Loucy (cell line): ENCODE data around the gene GJC1.
"Not testable (repeated sequence)": the region's sequence is repeated elsewhere in the genome, so short reads cannot be mapped to it uniquely, and the experiment has no call there.

ENCODE experiments used
- H2AFZ ChIP-seq: fragments of 200-600 bp; sonication (generic); 2 replicates; pipeline ENCODE4 v1.6.0; 2016; ENCODE audit warnings: antibody characterized with exemption, mild to moderate bottlenecking, low read length, moderate library complexity
- H3F3A ChIP-seq: fragments of 200-600 bp; 2 replicates; pipeline ENCODE4 v1.6.0; 2016; ENCODE audit warnings: antibody characterized with exemption, low read depth, mild to moderate bottlenecking
- H3K27me3 ChIP-seq: fragments of 200-600 bp; sonication (generic); 2 replicates; pipeline ENCODE4 v1.6.1; 2014; ENCODE audit warnings: low read length, mild to moderate bottlenecking; ENCODE audit not compliant: insufficient read depth, poor library complexity, severe bottlenecking
- H3K36me3 ChIP-seq: fragments of 200-600 bp; sonication (generic); 2 replicates; pipeline ENCODE4 v1.6.1; 2016; ENCODE audit warnings: low read length; ENCODE audit not compliant: insufficient read depth
- H3K4me1 ChIP-seq: fragments of 200-600 bp; sonication (generic); 2 replicates; pipeline ENCODE4 v1.5.1; 2014; ENCODE audit warnings: low read length, mild to moderate bottlenecking; ENCODE audit not compliant: insufficient read depth, poor library complexity, severe bottlenecking
- H3K4me2 ChIP-seq: fragments of 200-600 bp; sonication (generic); 2 replicates; pipeline ENCODE4 v1.6.0; 2014; ENCODE audit warnings: antibody characterized with exemption, low read length, low read depth, mild to moderate bottlenecking; ENCODE audit not compliant: poor library complexity, severe bottlenecking
- H3K4me3 ChIP-seq: fragments of 200-600 bp; sonication (generic); 2 replicates; pipeline ENCODE4 v1.5.1; 2014; ENCODE audit warnings: low read length, mild to moderate bottlenecking, mixed read lengths; ENCODE audit not compliant: poor library complexity, severe bottlenecking
- H3K79me2 ChIP-seq: fragments of 200-600 bp; sonication (generic); 2 replicates; pipeline ENCODE4 v1.6.1; 2014; ENCODE audit warnings: low read length; ENCODE audit not compliant: insufficient read depth
- H3K9ac ChIP-seq: fragments of 200-600 bp; sonication (generic); 2 replicates; pipeline ENCODE4 v1.6.0; 2014; ENCODE audit warnings: mild to moderate bottlenecking, low read depth, low read length, moderate library complexity; ENCODE audit not compliant: poor library complexity, severe bottlenecking
- H3K9me2 ChIP-seq: fragments of 200-600 bp; sonication (generic); replicated peaks from 2 replicates; pipeline ENCODE4 v1.6.1; 2016; ENCODE audit warnings: low read depth, low read length, mixed read lengths
- H3K9me3 ChIP-seq: fragments of 200-600 bp; sonication (generic); 2 replicates; pipeline ENCODE4 v1.6.1; 2014; ENCODE audit warnings: mild to moderate bottlenecking, antibody characterized with exemption, low read length, low read depth; ENCODE audit not compliant: insufficient read depth
- H4K20me1 ChIP-seq: fragments of 200-600 bp; sonication (generic); 2 replicates; pipeline ENCODE4 v1.6.0; 2014; ENCODE audit warnings: antibody characterized with exemption, low read length, mild to moderate bottlenecking; ENCODE audit not compliant: insufficient read depth, poor library complexity, severe bottlenecking
- EZH2phosphoT487 ChIP-seq: fragments of 200-600 bp; IDR thresholded peaks from 2 replicates; pipeline ENCODE4 v1.6.1; 2018; ENCODE audit warnings: antibody characterized with exemption, mild to moderate bottlenecking, moderate library complexity, borderline replicate concordance
- TF ChIP-seq, protein P1 (sequence below): fragments of 200-600 bp; sonication (generic); conservative IDR thresholded peaks from 2 replicates; pipeline ENCODE4 v1.5.1; 2014; ENCODE audit warnings: mild to moderate bottlenecking, antibody characterized with exemption, low read length

GJC1 gene

GRCh38 chr17:44826123-44826790 lies 3.8 kb downstream of the GJC1 start:
- no peaks in the 10 kb centered on the region for H3K36me3 ChIP-seq
- no peaks in the 10 kb centered on the region for H3F3A ChIP-seq
- TF ChIP-seq EZH2phosphoT487 = no peak
- TF ChIP-seq, protein P1, sequence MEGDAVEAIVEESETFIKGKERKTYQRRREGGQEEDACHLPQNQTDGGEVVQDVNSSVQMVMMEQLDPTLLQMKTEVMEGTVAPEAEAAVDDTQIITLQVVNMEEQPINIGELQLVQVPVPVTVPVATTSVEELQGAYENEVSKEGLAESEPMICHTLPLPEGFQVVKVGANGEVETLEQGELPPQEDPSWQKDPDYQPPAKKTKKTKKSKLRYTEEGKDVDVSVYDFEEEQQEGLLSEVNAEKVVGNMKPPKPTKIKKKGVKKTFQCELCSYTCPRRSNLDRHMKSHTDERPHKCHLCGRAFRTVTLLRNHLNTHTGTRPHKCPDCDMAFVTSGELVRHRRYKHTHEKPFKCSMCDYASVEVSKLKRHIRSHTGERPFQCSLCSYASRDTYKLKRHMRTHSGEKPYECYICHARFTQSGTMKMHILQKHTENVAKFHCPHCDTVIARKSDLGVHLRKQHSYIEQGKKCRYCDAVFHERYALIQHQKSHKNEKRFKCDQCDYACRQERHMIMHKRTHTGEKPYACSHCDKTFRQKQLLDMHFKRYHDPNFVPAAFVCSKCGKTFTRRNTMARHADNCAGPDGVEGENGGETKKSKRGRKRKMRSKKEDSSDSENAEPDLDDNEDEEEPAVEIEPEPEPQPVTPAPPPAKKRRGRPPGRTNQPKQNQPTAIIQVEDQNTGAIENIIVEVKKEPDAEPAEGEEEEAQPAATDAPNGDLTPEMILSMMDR = no peak
- no peak overlapping the region for H2AFZ ChIP-seq
- H3K27me3 ChIP-seq = no peaks in the 10 kb centered on the region
- H3K4me2 ChIP-seq = no peak overlapping the region
- H4K20me1 ChIP-seq = peaks cover 9% of the 10 kb centered on the region
- H3K9ac ChIP-seq = no peak overlapping the region
- peaks cover 4% of the 10 kb centered on the region for H3K4me1 ChIP-seq
- H3K4me3 ChIP-seq = no peak overlapping the region
- no peaks in the 10 kb centered on the region for H3K9me2 ChIP-seq
- H3K79me2 ChIP-seq = peaks cover 62% of the 10 kb centered on the region
- H3K9me3 ChIP-seq = no peaks in the 10 kb centered on the region

DNA sequence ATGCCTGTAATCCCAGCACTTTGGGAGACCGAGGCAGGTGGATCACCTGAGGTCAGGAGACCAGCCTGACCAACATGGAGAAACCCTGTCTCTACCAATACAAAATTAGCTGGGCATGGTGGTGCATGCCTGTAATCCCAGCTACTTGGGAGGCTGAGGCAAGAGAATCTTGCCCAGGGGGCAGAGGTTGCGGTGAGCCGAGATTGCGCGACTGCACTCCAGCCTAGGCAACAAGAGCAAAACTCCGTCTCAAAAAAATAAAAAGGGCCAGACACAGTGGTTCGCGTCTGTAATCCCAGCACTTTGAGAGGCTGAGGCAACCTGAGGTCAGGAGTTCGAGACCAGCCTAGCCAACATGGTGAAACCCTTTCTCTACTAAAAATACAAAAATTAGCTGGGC lies 4.9 kb downstream of the GJC1 start:
- H2AFZ ChIP-seq, H3K4me1 ChIP-seq, H3K9me3 ChIP-seq, H4K20me1 ChIP-seq, H3K27me3 ChIP-seq, H3F3A ChIP-seq, H3K36me3 ChIP-seq, H3K9me2 ChIP-seq, H3K4me3 ChIP-seq, H3K4me2 ChIP-seq, H3K9ac ChIP-seq: not testable (repeated sequence)
- H3K79me2 ChIP-seq = peaks cover 71% of the 10 kb centered on the region

- Histone ChIP-seq H3K9me3 (no peaks in the 10 kb centered on the region), H3K79me2 (peaks cover 55% of the 10 kb centered on the region), H3K36me3 (no peaks in the 10 kb centered on the region), H3K9me2 (no peaks in the 10 kb centered on the region), H3F3A (no peaks in the 10 kb centered on the region), H3K4me3 (no peak overlapping the region), H3K27me3 (no peaks in the 10 kb centered on the region), H4K20me1 (peaks cover 5% of the 10 kb centered on the region), H3K9ac (no peak overlapping the region), H2AFZ (no peak overlapping the region), H3K4me2 (no peak overlapping the region), H3K4me1 (no peaks in the 10 kb centered on the region)
- no peak for TF ChIP-seq EZH2phosphoT487
- TF ChIP-seq, protein P1 = no peak
Measured at GRCh38 chr17:44820631-44821212, 9.4 kb downstream of the GJC1 start.

- not testable (repeated sequence) for H3K36me3 ChIP-seq, H3K9me3 ChIP-seq, H3K4me3 ChIP-seq, H3K4me2 ChIP-seq, H3K9ac ChIP-seq, H3K27me3 ChIP-seq, H3K4me1 ChIP-seq, H3K9me2 ChIP-seq, H2AFZ ChIP-seq, H3F3A ChIP-seq, H4K20me1 ChIP-seq
- H3K79me2 ChIP-seq = peaks cover 44% of the 10 kb centered on the region
Measured at GRCh38 chr17:44818508-44818907, 11.6 kb downstream of the GJC1 start.
